Heart right ventricle (tissue), 16 donors: ENCODE results near the gene ZNF442. TPM values are rescaled to one million over a fixed set of nuclear protein-coding genes. Genes with fewer than 3 reads are reported as not detected.
"Not testable (repeated sequence)": the region's sequence is repeated elsewhere in the genome, so short reads cannot be mapped to it uniquely, and the experiment has no call there.

ENCODE experiments used
- ATAC-seq, 8 donors: fragments of 200-7000 bp; cut with Tn5 transposase; one replicate each; pipeline ENCODE4 v1.9.1; 2020; ENCODE audit warnings: mild to moderate bottlenecking in 8 of 8, moderate library complexity in 8 of 8, moderate number of reproducible peaks in 1 of 8
- DNase-seq, 2 donors: peaks; one replicate each; pipeline ENCODE4 v3.0.0-alpha.2; 2020
- H3K27ac ChIP-seq, 10 donors: fragments of 200-600 bp; sonication (generic) in 2 of 10; one replicate each; pipeline versions ENCODE4 v1.5.0 to v1.8.0; 2020 to 2022; ENCODE audit warnings: mild to moderate bottlenecking in 3 of 10
- H3K27me3 ChIP-seq, 7 donors: fragments of 200-600 bp; one replicate each; pipeline ENCODE4 v1.8.0; 2021 to 2022; ENCODE audit warnings: mild to moderate bottlenecking in 2 of 7
- H3K36me3 ChIP-seq, 9 donors: fragments of 200-600 bp; sonication (generic) in 1 of 9; one replicate each; pipeline versions ENCODE4 v1.5.0 to v1.8.0; 2020 to 2022; ENCODE audit warnings: mild to moderate bottlenecking in 2 of 9
- H3K4me1 ChIP-seq, 9 donors: fragments of 200-600 bp; sonication (generic) in 1 of 9; one replicate each; pipeline versions ENCODE4 v1.5.0 to v1.8.0; 2020 to 2022; ENCODE audit warnings: mild to moderate bottlenecking in 4 of 9
- H3K4me3 ChIP-seq, 10 donors: fragments of 200-600 bp; sonication (generic) in 2 of 10; one replicate each; pipeline versions ENCODE4 v1.5.0 to v1.8.0; 2020 to 2022; ENCODE audit warnings: mild to moderate bottlenecking in 7 of 10, moderate library complexity in 2 of 10
- H3K9me3 ChIP-seq, 11 donors: fragments of 200-600 bp in 10 of 11; sonication (generic) in 2 of 11; one replicate each; pipeline versions ENCODE4 v1.5.0 to v1.8.0; 2013 to 2022; ENCODE audit warnings: mild to moderate bottlenecking in 2 of 11, control low read depth in 1 of 11, moderate library complexity in 1 of 11
- WGBS, 2 donors: extraction: QIAGEN DNeasy Blood & Tissue Kit; methylation state at CpG; one replicate each; pipeline ENCODE4 v1.1.7; 2013; ENCODE audit warnings: inconsistent platforms in 1 of 2; 5-methylcytosine and 5-hydroxymethylcytosine counted together
- intact Hi-C, 10 donors: fragments of 100-400 bp; cut with DNase I; formaldehyde crosslinking; loops; one replicate each; pipeline versions ENCODE4 v1.11.1 to v1.14.2; 2022
- polyA plus RNA-seq, 2 donors: library from polyadenylated mRNA; stranded (reverse); fragments of 200-250 nt; gene quantifications; one replicate each; pipeline ENCODE4 v1.2.3, GENCODE V29; 2013
- total RNA-seq, 10 donors: library from RNA; stranded (reverse); fragmentation: NEBNext Ultra II Directional in 3 of 10; extraction: Animal tissue kit (Norgen Biotek cat#: 25700) in 3 of 10; gene quantifications; one replicate each; pipeline versions ENCODE4 v1.2.1 to v1.2.4, GENCODE V29; 2021 to 2023
- TF ChIP-seq, protein P1 (sequence below), 9 donors: fragments of 200-600 bp; sonication (generic) in 2 of 9; IDR thresholded peaks; one replicate each; pipeline versions ENCODE4 v1.5.0 to v1.8.0; 2021 to 2022; ENCODE audit warnings: antibody characterized with exemption in 9 of 9, mild to moderate bottlenecking in 5 of 9, moderate library complexity in 1 of 9
- donor health status: Arrhythmogenic right ventricular cardiomyopathy.
- donor health status: ischemic (EF 13 %, LVEDD 7.1; RV severe dilation, severe dysfunction).
- donor health status: healthy with polysubstance abuse.
- donor health status: DM: no; HTN: yes; CAD: no.
- donor health status: DM: no; HTN: no; CAD: no.
- donor health status: ischemic (EF 25% LVEDD 6.9; RV normal size, moderate dysfunction).
- donor health status: ischemic (EF 25% LVEDD 5.7; RV mildly dilated, moderate dysfunction).
- donor health status: healthy.
- donor health status: DM: yes; HTN: yes; CAD: no.
- donor health status: Ischemic cardiomyopathy.
- donor health status: ischemic (EF 35%, LVEDD 5.7; RV mildly dilated, moderate dysfunction).
- donor health status: nonischemic (EF 11% LVEDD 7.7; RV severe dilation, severe dysfunction).
- donor health status: DM: yes; HTN: yes; CAD: no.
- donor health status: PGD.
- donor health status: ischemic (EF 29% LVEDD 5.4; RV normal size, mild dysfunction).
- donor health status: nonischemic (EF 23%, LVEDD 6.1; RV moderate dilation, normal function).

Gene ZNF442
- total and polyA plus RNA-seq, 12 donors, result 0.54 to 6.1 (median 3.6) TPM

DNA sequence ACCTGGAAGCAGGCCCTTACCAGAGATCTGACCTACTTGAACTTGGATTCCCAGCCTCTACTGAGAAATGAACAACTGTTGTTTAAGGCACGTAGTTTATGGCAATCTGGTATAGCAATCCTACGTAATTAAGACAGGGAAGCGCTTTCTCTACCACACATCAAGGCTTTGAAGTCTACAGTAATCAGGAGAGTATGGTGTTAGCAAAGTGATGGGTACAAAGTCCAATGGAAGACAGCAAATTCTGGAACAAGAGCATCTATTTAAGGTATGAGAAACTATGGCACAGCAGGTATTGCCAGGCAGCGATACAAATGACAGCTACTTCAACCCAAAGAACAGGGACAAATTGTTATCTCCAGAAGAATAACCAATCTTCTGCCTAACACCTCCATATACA lies 35.1 kb downstream of the ZNF442 start:
- Histone ChIP-seq H3K27ac (peak overlapping the region in 6 of 10 donors; percentile 91 to 98 (median 94)), H3K4me1 (peaks cover 0 to 29% (median 18%) of the 10 kb centered on the region in 9 donors), H3K4me3 (no peak overlapping the region), H3K27me3 (no peaks in the 10 kb centered on the region), H3K36me3 (no peaks in the 10 kb centered on the region), H3K9me3 (no peaks in the 10 kb centered on the region)
- ATAC-seq (no peak), DNase-seq (no peak)
- TF ChIP-seq, protein P1, sequence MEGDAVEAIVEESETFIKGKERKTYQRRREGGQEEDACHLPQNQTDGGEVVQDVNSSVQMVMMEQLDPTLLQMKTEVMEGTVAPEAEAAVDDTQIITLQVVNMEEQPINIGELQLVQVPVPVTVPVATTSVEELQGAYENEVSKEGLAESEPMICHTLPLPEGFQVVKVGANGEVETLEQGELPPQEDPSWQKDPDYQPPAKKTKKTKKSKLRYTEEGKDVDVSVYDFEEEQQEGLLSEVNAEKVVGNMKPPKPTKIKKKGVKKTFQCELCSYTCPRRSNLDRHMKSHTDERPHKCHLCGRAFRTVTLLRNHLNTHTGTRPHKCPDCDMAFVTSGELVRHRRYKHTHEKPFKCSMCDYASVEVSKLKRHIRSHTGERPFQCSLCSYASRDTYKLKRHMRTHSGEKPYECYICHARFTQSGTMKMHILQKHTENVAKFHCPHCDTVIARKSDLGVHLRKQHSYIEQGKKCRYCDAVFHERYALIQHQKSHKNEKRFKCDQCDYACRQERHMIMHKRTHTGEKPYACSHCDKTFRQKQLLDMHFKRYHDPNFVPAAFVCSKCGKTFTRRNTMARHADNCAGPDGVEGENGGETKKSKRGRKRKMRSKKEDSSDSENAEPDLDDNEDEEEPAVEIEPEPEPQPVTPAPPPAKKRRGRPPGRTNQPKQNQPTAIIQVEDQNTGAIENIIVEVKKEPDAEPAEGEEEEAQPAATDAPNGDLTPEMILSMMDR (IDR thresholded peaks at IDR 0.05), result no peak
- intact Hi-C loops, result loop anchor here in 4 of 10 donors (5.0 kb wide), 2 partner anchors 37 to 38 kb away; partner anchors contain the start of genes ZNF44 (in 4 of the 4) and ZNF442 (in 1 of the 4)
- 94 to 98% methylated on average over 4 of the region's 4 CpGs for whole genome bisulfite sequencing, 2 donors

DNA sequence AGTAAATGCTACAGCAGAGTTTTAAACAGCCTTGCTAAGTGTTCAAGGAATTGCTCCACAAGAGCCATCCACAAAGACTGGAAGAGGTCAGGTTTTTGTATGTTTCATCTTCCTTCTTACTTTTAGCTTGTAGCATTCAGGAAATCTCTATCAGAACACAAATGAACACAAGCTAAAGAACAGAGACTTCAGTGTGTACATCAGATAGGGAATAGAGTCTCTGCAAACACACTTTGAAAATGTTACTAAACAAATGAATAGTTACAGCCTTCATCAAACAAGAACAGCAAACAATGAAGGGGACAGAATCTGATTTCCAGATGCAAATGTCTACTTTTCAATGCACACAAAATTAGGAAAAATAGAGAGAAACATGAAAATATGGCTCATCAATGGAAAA lies 39.8 kb downstream of the ZNF442 start:
- no peak overlapping the region for H3K4me3 ChIP-seq
- no peak overlapping the region for H3K27ac ChIP-seq
- H3K36me3 ChIP-seq, result peaks cover 0 to 35% (median 19%) of the 10 kb centered on the region in 9 donors
- no peak for DNase-seq
- peaks cover 0 to 2% (median 0%) of the 10 kb centered on the region in 9 donors for H3K4me1 ChIP-seq
- intact Hi-C loops, result no loop called here
- TF ChIP-seq, protein P1 (IDR thresholded peaks at IDR 0.05), result no peak
- ATAC-seq, result no peak
- H3K27me3 ChIP-seq, result no peaks in the 10 kb centered on the region
- H3K9me3 ChIP-seq, result peaks cover 0 to 36% (median 0%) of the 10 kb centered on the region in 11 donors

DNA sequence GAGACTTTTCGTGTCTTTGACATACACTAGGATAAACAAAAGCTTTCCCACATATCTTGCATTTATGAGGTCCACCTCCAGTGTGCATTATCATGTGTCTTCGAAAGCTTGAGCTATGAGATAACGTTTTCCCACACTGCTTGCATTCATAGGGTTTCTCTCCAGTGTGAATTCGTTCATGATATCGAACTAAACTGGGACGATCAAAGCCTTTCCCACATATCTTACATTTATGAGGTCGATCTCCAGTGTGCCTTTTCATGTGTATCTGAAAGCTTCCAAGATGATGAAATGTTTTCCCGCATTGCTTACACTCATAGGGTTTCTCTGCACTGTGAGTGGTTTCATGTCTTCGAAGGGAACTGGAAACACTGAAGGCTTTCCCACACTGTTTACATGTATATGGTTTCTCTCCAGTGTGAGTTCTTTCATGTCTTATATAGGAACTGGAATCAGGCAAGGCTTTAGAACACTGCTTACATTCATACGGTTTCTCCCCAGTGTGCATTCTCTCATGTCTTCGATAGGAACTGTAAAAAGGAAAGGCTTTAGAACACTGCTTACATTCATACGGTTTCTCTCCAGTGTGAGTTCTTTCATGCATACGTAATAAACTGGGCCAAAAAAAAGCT lies 46.6 kb downstream of the ZNF442 start:
- intact Hi-C loops, result no loop called here
- H3K4me1 ChIP-seq, result no peaks in the 10 kb centered on the region
- 95 to 96% methylated on average over 13 of the region's 13 CpGs for WGBS, 2 donors
- DNase-seq (no peak), ATAC-seq (no peak)
- H3K9me3 ChIP-seq, result peaks cover 0 to 92% (median 2%) of the 10 kb centered on the region in 11 donors
- no peak overlapping the region for H3K27ac ChIP-seq
- no peaks in the 10 kb centered on the region for H3K27me3 ChIP-seq
- H3K4me3 ChIP-seq, result no peak overlapping the region
- TF ChIP-seq, protein P1 (IDR thresholded peaks at IDR 0.05), result no peak
- H3K36me3 ChIP-seq, result peaks cover 0 to 74% (median 47%) of the 10 kb centered on the region in 9 donors

DNA sequence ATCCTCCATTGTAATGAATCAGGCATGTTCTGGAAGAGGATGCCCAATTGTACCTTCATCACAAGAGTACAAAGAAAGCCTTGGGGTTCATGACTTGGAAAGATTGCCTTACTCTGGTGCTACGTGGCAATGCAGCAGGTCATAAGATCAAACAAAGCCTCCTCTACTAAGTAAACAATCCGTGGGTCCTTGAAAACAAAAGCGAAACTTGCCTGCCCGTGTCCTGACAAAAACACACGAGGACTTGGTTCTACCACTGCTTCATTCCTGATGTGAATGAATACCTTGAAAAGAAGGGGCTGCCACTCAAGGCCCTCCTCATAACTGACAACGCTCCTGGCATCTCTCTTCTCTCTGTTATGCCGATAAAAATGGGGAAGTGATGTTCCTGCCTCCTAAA lies 50.9 kb downstream of the ZNF442 start:
- DNase-seq (no peak), ATAC-seq (no peak)
- Histone ChIP-seq H3K27ac (no peak overlapping the region), H3K9me3 (peaks cover 0 to 49% (median 2%) of the 10 kb centered on the region in 11 donors), H3K36me3 (peaks cover 0 to 39% (median 17%) of the 10 kb centered on the region in 9 donors), H3K4me1 (no peaks in the 10 kb centered on the region), H3K27me3 (no peaks in the 10 kb centered on the region), H3K4me3 (no peak overlapping the region)
- TF ChIP-seq, protein P1 (IDR thresholded peaks at IDR 0.05), result no peak
- intact Hi-C loops, result no loop called here
- 89 to 90% methylated on average over 7 of the region's 7 CpGs for WGBS, 2 donors

DNA sequence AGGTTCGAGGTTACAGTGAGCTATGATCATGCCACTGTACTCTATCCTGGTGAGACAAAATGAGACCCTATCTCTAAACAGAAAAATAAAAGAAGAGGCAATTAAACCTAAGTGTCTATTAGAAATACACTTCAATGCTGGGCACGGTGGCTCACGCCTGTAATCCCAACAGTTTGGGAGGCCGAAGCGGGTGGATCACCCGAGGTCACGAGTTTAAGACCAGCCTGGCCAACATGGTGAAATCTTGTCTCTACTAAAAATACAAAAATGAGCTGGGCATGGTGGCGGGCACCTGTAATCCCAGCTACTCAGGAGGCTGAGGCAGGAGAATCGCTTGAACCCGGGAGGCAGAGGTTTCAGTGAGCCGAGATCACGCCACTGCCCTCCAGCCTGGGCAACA lies 56.6 kb downstream of the ZNF442 start:
- 98% methylated on average over 12 of the region's 12 CpGs for WGBS, 2 donors
- DNase-seq, H3K27ac ChIP-seq, H3K9me3 ChIP-seq, H3K4me1 ChIP-seq, intact Hi-C loops, H3K4me3 ChIP-seq, H3K36me3 ChIP-seq, H3K27me3 ChIP-seq, ATAC-seq: not testable (repeated sequence)
